OCI-LY3 (cell line): Measurements from ENCODE around the gene MRPL39.

Experiments used
- H2AFZ ChIP-seq: fragments of 200-600, 300-600 bp; shearing (Covaris generic); 2 replicates; pipeline ENCODE4 v1.6.0; 2014; ENCODE audit warnings: antibody characterized with exemption, low read depth, low read length
- H3K27ac ChIP-seq: fragments of 200-600, 300-600 bp; sonication (generic); 2 replicates; pipeline ENCODE4 v1.5.1; 2014; ENCODE audit warnings: mild to moderate bottlenecking, low read length, moderate library complexity, mixed read lengths
- H3K27me3 ChIP-seq: fragments of 200-600, 300-600 bp; sonication (generic); 2 replicates; pipeline ENCODE4 v1.6.1; 2014; ENCODE audit warnings: low read depth, low read length, mixed read lengths
- H3K36me3 ChIP-seq: fragments of 200-600, 300-600 bp; sonication (generic); replicated peaks from 2 replicates; pipeline ENCODE3; 2014; ENCODE audit warnings: low read depth, low read length, mixed read lengths
- H3K4me1 ChIP-seq: fragments of 300-600, 200-600 bp; sonication (generic); 2 replicates; pipeline ENCODE4 v1.6.1; 2014; ENCODE audit warnings: low read length, mixed read lengths
- H3K4me2 ChIP-seq: fragments of 200-600, 300-600 bp; sonication (generic); 2 replicates; pipeline ENCODE4 v1.6.1; 2014; ENCODE audit warnings: low read length, mixed read lengths
- H3K4me3 ChIP-seq: fragments of 300-600, 200-600 bp; sonication (generic); 2 replicates; pipeline ENCODE4 v1.5.1; 2014; ENCODE audit warnings: antibody characterized with exemption, mild to moderate bottlenecking, low read length, moderate library complexity
- H3K79me2 ChIP-seq: fragments of 300-600, 200-600 bp; shearing (Covaris generic); 2 replicates; pipeline ENCODE4 v1.6.1; 2014; ENCODE audit warnings: mild to moderate bottlenecking, low read length, mixed read lengths
- H3K9ac ChIP-seq: fragments of 300-600, 200-600 bp; shearing (Covaris generic); 2 replicates; pipeline ENCODE4 v1.6.0; 2014; ENCODE audit warnings: mild to moderate bottlenecking, low read length, moderate library complexity
- H3K9me3 ChIP-seq: fragments of 200-600, 300-600 bp; shearing (Covaris generic); 2 replicates; pipeline ENCODE4 v1.6.1; 2014; ENCODE audit warnings: low read length, mixed read lengths; ENCODE audit not compliant: insufficient read depth
- H4K20me1 ChIP-seq: fragments of 200-600, 300-600 bp; sonication (generic); 2 replicates; pipeline ENCODE4 v1.6.1; 2016; ENCODE audit warnings: low read length, mixed read lengths; ENCODE audit not compliant: insufficient read depth
- EZH2phosphoT487 ChIP-seq: fragments of 200-600 bp; shearing (Covaris generic); IDR thresholded peaks from 2 replicates; pipeline ENCODE4 v1.6.1; 2018; ENCODE audit warnings: antibody characterized with exemption, mixed run types, low read depth
- TF ChIP-seq, protein P1 (sequence below): fragments of 200-600, 300-600 bp; sonication (generic); IDR thresholded peaks from 2 replicates; pipeline ENCODE4 v1.5.1; 2014; ENCODE audit warnings: antibody characterized with exemption, low read length, low read depth

The MRPL39 gene

GRCh38 chr21:25567472-25567871 lies 39.8 kb downstream of the MRPL39 start:
- peaks cover 70% of the 10 kb centered on the region for H3K4me1 ChIP-seq
- H4K20me1 ChIP-seq: peaks cover 34% of the 10 kb centered on the region
- no peaks in the 10 kb centered on the region for H3K9me3 ChIP-seq
- peaks cover 94% of the 10 kb centered on the region for H3K79me2 ChIP-seq
- no peak overlapping the region for H2AFZ ChIP-seq
- TF ChIP-seq, protein P1, sequence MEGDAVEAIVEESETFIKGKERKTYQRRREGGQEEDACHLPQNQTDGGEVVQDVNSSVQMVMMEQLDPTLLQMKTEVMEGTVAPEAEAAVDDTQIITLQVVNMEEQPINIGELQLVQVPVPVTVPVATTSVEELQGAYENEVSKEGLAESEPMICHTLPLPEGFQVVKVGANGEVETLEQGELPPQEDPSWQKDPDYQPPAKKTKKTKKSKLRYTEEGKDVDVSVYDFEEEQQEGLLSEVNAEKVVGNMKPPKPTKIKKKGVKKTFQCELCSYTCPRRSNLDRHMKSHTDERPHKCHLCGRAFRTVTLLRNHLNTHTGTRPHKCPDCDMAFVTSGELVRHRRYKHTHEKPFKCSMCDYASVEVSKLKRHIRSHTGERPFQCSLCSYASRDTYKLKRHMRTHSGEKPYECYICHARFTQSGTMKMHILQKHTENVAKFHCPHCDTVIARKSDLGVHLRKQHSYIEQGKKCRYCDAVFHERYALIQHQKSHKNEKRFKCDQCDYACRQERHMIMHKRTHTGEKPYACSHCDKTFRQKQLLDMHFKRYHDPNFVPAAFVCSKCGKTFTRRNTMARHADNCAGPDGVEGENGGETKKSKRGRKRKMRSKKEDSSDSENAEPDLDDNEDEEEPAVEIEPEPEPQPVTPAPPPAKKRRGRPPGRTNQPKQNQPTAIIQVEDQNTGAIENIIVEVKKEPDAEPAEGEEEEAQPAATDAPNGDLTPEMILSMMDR: peak; percentile 37
- TF ChIP-seq EZH2phosphoT487: no peak
- peak overlapping the region; percentile 94 for H3K4me3 ChIP-seq
- peak overlapping the region; percentile 100 for H3K9ac ChIP-seq
- peak overlapping the region; percentile 94 for H3K4me2 ChIP-seq
- H3K36me3 ChIP-seq: peaks cover 81% of the 10 kb centered on the region
- H3K27me3 ChIP-seq: no peaks in the 10 kb centered on the region
- peak overlapping the region; percentile 98 for H3K27ac ChIP-seq

DNA sequence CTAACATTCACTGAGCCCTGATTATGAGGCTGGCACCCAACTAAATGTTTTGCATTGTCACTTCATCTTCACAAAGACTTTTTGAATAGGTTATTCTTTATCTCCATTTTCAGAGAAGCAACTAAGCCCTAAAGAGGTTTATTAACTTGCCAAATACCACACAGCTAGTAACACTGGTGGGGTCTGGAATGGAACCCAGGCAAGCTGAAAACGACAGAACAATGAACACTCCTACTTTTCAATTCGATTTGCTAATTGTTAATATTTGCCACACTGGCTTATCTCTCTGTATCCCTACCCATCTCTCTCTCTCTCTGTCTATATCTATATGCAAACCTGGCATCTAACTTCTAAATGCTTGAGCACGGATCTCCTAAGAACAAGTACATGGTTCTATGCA lies 40.6 kb downstream of the MRPL39 start:
- Histone ChIP-seq H3K4me2 (peak overlapping the region; percentile 94), H3K36me3 (peaks cover 86% of the 10 kb centered on the region), H4K20me1 (peaks cover 34% of the 10 kb centered on the region), H2AFZ (no peak overlapping the region), H3K9me3 (no peaks in the 10 kb centered on the region), H3K4me1 (peaks cover 62% of the 10 kb centered on the region), H3K4me3 (peak overlapping the region; percentile 94), H3K27ac (peak overlapping the region; percentile 98), H3K79me2 (peaks cover 100% of the 10 kb centered on the region), H3K9ac (peak overlapping the region; percentile 100), H3K27me3 (no peaks in the 10 kb centered on the region)
- TF ChIP-seq EZH2phosphoT487: no peak
- TF ChIP-seq, protein P1: no peak

DNA sequence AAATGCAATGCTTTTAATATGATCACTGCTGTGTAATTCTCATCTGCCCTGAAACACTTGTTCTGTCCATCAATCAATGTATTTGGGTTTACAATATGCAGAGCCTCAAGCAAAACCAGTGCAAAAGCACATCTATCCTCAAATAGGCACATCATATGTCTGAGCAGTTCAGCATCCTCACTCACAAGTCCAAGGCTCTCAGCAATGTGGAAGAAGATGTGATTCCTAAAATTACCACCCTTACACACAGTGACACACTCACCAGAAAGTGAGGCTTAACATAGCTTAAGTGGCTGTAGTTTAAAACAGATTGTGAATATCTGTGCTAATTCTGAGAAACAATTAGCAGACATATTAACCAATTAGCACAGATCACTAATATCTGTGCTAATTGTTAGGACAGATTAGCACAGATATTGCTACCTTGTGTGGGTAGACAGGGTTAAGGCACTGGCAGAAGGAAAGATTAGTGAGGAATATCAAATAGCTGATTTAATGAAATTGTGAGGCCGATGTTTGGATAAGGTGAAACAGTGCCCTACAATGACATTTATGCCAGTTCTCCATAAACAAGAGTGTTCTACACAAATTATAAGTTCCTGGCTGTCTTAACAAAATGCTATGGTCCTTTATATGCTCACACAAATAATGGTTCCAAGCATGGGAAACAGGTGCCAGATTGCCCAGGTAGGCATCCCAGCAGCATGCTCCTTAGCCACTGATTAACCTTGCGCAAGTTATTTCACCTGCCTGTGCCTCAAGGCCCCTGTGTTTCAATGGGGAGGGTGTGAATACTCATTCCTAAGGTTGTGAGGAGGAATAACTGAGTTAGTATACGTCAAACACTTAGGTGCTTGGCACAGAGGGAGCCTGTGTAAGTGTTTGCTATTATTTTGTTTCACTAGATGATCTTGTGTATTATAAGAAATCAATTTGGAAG lies 41.7 kb downstream of the MRPL39 start:
- no peak for TF ChIP-seq EZH2phosphoT487
- H3K4me2 ChIP-seq: peak overlapping the region; percentile 94
- H3K9me3 ChIP-seq: no peaks in the 10 kb centered on the region
- peak overlapping the region; percentile 100 for H3K9ac ChIP-seq
- H3K79me2 ChIP-seq: peaks cover 100% of the 10 kb centered on the region
- no peaks in the 10 kb centered on the region for H3K27me3 ChIP-seq
- H3K4me1 ChIP-seq: peaks cover 59% of the 10 kb centered on the region
- H4K20me1 ChIP-seq: peaks cover 34% of the 10 kb centered on the region
- peak overlapping the region; percentile 98 for H3K27ac ChIP-seq
- peak overlapping the region; percentile 94 for H3K4me3 ChIP-seq
- H2AFZ ChIP-seq: no peak overlapping the region
- H3K36me3 ChIP-seq: peaks cover 80% of the 10 kb centered on the region

- Histone ChIP-seq H4K20me1 (peaks cover 34% of the 10 kb centered on the region), H3K4me2 (peak overlapping the region; percentile 94), H3K4me3 (peak overlapping the region; percentile 94), H3K36me3 (peaks cover 71% of the 10 kb centered on the region), H3K9ac (peak overlapping the region; percentile 100), H2AFZ (no peak overlapping the region), H3K9me3 (no peaks in the 10 kb centered on the region), H3K27ac (peak overlapping the region; percentile 98), H3K27me3 (no peaks in the 10 kb centered on the region), H3K79me2 (peaks cover 100% of the 10 kb centered on the region), H3K4me1 (peaks cover 59% of the 10 kb centered on the region)
- no peak for TF ChIP-seq EZH2phosphoT487
These were observed 42.8 kb downstream of the MRPL39 start for GRCh38 chr21:25564349-25564948.
